SK-N-SH (cell line): ENCODE data around the gene SLC8A1. TPM values are rescaled to one million over a fixed set of nuclear protein-coding genes. Genes with fewer than 3 reads are reported as not detected.

Experiments
- CTCF ChIA-PET: fragments of 300-600, 350-600 bp; formaldehyde crosslinking; extraction: SDS; loops from one replicate; lab custom pipeline; 2021; lab: Yijun Ruan, JAX
- POLR2A ChIA-PET: fragments of 350-600 bp; sonication (Branson Sonifier 250); formaldehyde crosslinking; extraction: SDS; loops from one replicate; lab custom pipeline; 2020; ENCODE audit warnings: antibody characterized with exemption, inconsistent platforms; lab: Yijun Ruan, JAX
- DNase-seq: peaks from one replicate; pipeline ENCODE4 v3.0.0; 2012
- H2AFZ ChIP-seq: fragments of 200-600 bp; sonication (generic); 2 replicates; pipeline ENCODE4 v1.8.1; 2016; ENCODE audit warnings: antibody characterized with exemption, mild to moderate bottlenecking, low read depth
- H3F3A ChIP-seq: fragments of 200-600 bp; sonication (generic); replicated peaks from 2 replicates; pipeline ENCODE3; 2016; ENCODE audit warnings: antibody characterized with exemption, mild to moderate bottlenecking; ENCODE audit not compliant: insufficient read depth
- H3K27ac ChIP-seq, 2 experiments: fragments of 200-500 bp in 1 of 2; fragments of 200-600 bp in 1 of 2; sonication (Bioruptor generic) in 1 of 2; sonication (generic), shearing (Covaris generic) in 1 of 2; 2 replicates each; pipeline versions ENCODE4 v1.5.1 to v1.6.1; 2014 to 2016; ENCODE audit warnings: low read depth in 2 of 2, inconsistent platforms in 1 of 2, low read length in 1 of 2, mild to moderate bottlenecking in 1 of 2, mixed read lengths in 1 of 2
- H3K27me3 ChIP-seq: fragments of 200-600 bp; sonication (generic), shearing (Covaris generic); 2 replicates; pipeline ENCODE4 v1.6.1; 2016; ENCODE audit warnings: mixed run types; ENCODE audit not compliant: insufficient read depth
- H3K36me3 ChIP-seq, 2 experiments: fragments of 200-500 bp in 1 of 2; fragments of 200-600 bp in 1 of 2; sonication (Bioruptor generic) in 1 of 2; sonication (generic) in 1 of 2; replicated peaks in 1 of 2; 2 replicates each; pipeline versions ENCODE3 to v1.5.1; 2014 to 2016; ENCODE audit warnings: low read length in 1 of 2, mild to moderate bottlenecking in 1 of 2; ENCODE audit not compliant: insufficient read depth in 2 of 2, control insufficient read depth in 1 of 2
- H3K4me1 ChIP-seq, 2 experiments: fragments of 200-500 bp in 1 of 2; fragments of 200-600 bp in 1 of 2; sonication (Bioruptor generic) in 1 of 2; sonication (generic), shearing (Covaris generic) in 1 of 2; 2 replicates each; pipeline versions ENCODE4 v1.5.1 to v1.6.1; 2014 to 2016; ENCODE audit warnings: low read depth in 1 of 2, low read length in 1 of 2, mixed run types in 1 of 2; ENCODE audit not compliant: insufficient read depth in 2 of 2, control insufficient read depth in 1 of 2
- H3K4me2 ChIP-seq: fragments of 200-600 bp; sonication (generic), shearing (Covaris generic); 2 replicates; pipeline ENCODE4 v1.6.1; 2017; ENCODE audit warnings: mixed run types
- H3K4me3 ChIP-seq, 2 experiments: fragments of 200-500 bp in 1 of 2; fragments of 200-600 bp in 1 of 2; sonication (Bioruptor generic) in 1 of 2; sonication (generic), shearing (Covaris generic) in 1 of 2; 2 replicates each; pipeline versions ENCODE4 v1.5.1 to v1.8.1; 2014 to 2016; ENCODE audit warnings: low read depth in 2 of 2, inconsistent platforms in 1 of 2, low read length in 1 of 2, mild to moderate bottlenecking in 1 of 2, mixed read lengths in 1 of 2, moderate library complexity in 1 of 2
- H3K79me2 ChIP-seq: fragments of 200-600 bp; sonication (generic); 2 replicates; pipeline ENCODE4 v1.8.1; 2017; ENCODE audit warnings: mild to moderate bottlenecking; ENCODE audit not compliant: insufficient read depth
- H3K9ac ChIP-seq: fragments of 200-600 bp; sonication (generic); 2 replicates; pipeline ENCODE4 v1.6.1; 2017; ENCODE audit warnings: mixed run types
- H3K9me2 ChIP-seq: fragments of 200-600 bp; sonication (generic); 2 replicates; pipeline ENCODE4 v1.6.1; 2017; ENCODE audit warnings: mixed run types
- H3K9me3 ChIP-seq: fragments of 200-600 bp; sonication (generic); 2 replicates; pipeline ENCODE4 v1.6.1; 2017; ENCODE audit warnings: mixed run types, mild to moderate bottlenecking, moderate library complexity
- H4K20me1 ChIP-seq: fragments of 200-600 bp; sonication (generic); 2 replicates; pipeline ENCODE4 v1.6.1; 2017; ENCODE audit warnings: mild to moderate bottlenecking, mixed run types; ENCODE audit not compliant: insufficient read depth
- ELF1 ChIP-seq: IDR thresholded peaks from 2 replicates; pipeline ENCODE4 v1.4.0; 2012
- GATA2 ChIP-seq: sonication (generic); formaldehyde crosslinking; IDR thresholded peaks from 2 replicates; pipeline ENCODE4 v1.5.0; 2020; ENCODE audit warnings: mild to moderate bottlenecking, missing genetic modification reagents
- JUND ChIP-seq: IDR thresholded peaks from 2 replicates; pipeline ENCODE4 v1.4.0; 2012
- RXRA ChIP-seq: IDR thresholded peaks from 2 replicates; pipeline ENCODE4 v1.4.0; 2012; ENCODE audit warnings: low read depth, mild to moderate bottlenecking, borderline replicate concordance
- TEAD4 ChIP-seq: IDR thresholded peaks from 2 replicates; pipeline ENCODE4 v1.4.0; 2012; ENCODE audit warnings: mild to moderate bottlenecking, borderline replicate concordance; ENCODE audit not compliant: insufficient read depth
- USF1 ChIP-seq: IDR thresholded peaks from 2 replicates; pipeline ENCODE4 v1.4.0; 2012; ENCODE audit warnings: low read depth, borderline replicate concordance
- whole genome bisulfite sequencing: methylation state at CpG from one replicate; pipeline ENCODE4 v1.1.6; 2017; ENCODE audit warnings: low lambda C conversion rate; 5-methylcytosine and 5-hydroxymethylcytosine counted together
- polyA plus RNA-seq, 3 experiments: library from polyadenylated mRNA; depleted of rRNA; stranded (reverse); fragments of >200 nt; gene quantifications; 2 replicates each; pipeline ENCODE4 v1.2.3, GENCODE V29; 2012
- TF ChIP-seq, protein P1 (sequence below): IDR thresholded peaks from 2 replicates; pipeline ENCODE4 v1.4.0; 2012; ENCODE audit warnings: low read depth, borderline replicate concordance
- TF ChIP-seq, protein P2 (sequence below): IDR thresholded peaks from 2 replicates; pipeline ENCODE4; 2012
- TF ChIP-seq, protein P3 (sequence below): fragments of 150-350 bp; IDR thresholded peaks from 2 replicates; pipeline ENCODE4 v1.6.1; 2016; ENCODE audit warnings: mild to moderate bottlenecking, low read depth, low read length
- TF ChIP-seq, protein P4 (sequence below): IDR thresholded peaks from 2 replicates; pipeline ENCODE4 v1.6.1; 2012; ENCODE audit warnings: mild to moderate bottlenecking, low read depth, low read length, moderate library complexity

SLC8A1 gene
- polyA plus RNA-seq, 1 of the 3 experiments (the other 2 are of a cell fraction), result 3.2 TPM

DNA sequence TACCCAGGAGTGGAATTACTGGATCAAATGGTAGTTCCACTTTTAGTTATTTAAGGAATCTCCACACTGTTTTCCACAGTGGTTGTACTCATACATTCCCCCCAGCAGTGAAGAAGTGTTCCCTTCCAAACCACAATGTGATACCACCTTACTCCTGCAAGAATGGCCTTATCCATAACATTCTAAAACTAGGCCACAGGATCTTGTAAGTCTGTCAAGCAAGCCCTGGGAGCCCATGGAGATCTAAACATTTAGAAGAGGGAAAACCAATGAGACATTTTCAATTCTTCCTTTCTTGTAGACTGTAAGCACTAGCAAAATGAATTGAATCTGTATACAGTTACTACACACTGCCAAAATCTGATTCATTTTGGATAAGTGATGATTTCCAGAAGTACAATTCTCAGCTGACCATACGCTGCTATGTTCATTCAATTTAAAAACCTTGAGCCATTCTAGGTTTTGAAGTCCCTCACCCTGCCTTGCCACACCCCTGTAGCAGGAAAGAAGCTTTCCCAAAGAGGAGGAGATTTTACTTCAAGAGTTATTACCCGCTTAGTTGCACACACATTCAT lies 149.1 kb downstream of the SLC8A1 start:
- Histone ChIP-seq H3K4me2 (no peak overlapping the region), H3K27ac (no peak overlapping the region), H3K9me2 (no peaks in the 10 kb centered on the region), H3K9me3 (no peaks in the 10 kb centered on the region), H3K4me1 (no peaks in the 10 kb centered on the region), H2AFZ (no peak overlapping the region), H3K27me3 (no peaks in the 10 kb centered on the region), H3F3A (no peaks in the 10 kb centered on the region), H3K4me3 (no peak overlapping the region), H4K20me1 (no peaks in the 10 kb centered on the region), H3K36me3 (no peaks in the 10 kb centered on the region), H3K9ac (no peak overlapping the region), H3K79me2 (no peaks in the 10 kb centered on the region; the same call in 1 of the 2 replicates)
- CTCF ChIA-PET, result no interaction called here
- POLR2A ChIA-PET, result no interaction called here
- DNase-seq, result no peak
- TF ChIP-seq USF1 (no peak), RXRA (no peak), ELF1 (no peak), JUND (no peak), GATA2 (CRISPR knock-in tag) (no peak), TEAD4 (no peak)
- TF ChIP-seq, protein P1, sequence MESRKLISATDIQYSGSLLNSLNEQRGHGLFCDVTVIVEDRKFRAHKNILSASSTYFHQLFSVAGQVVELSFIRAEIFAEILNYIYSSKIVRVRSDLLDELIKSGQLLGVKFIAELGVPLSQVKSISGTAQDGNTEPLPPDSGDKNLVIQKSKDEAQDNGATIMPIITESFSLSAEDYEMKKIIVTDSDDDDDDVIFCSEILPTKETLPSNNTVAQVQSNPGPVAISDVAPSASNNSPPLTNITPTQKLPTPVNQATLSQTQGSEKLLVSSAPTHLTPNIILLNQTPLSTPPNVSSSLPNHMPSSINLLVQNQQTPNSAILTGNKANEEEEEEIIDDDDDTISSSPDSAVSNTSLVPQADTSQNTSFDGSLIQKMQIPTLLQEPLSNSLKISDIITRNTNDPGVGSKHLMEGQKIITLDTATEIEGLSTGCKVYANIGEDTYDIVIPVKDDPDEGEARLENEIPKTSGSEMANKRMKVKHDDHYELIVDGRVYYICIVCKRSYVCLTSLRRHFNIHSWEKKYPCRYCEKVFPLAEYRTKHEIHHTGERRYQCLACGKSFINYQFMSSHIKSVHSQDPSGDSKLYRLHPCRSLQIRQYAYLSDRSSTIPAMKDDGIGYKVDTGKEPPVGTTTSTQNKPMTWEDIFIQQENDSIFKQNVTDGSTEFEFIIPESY, result no peak
- TF ChIP-seq, protein P2, sequence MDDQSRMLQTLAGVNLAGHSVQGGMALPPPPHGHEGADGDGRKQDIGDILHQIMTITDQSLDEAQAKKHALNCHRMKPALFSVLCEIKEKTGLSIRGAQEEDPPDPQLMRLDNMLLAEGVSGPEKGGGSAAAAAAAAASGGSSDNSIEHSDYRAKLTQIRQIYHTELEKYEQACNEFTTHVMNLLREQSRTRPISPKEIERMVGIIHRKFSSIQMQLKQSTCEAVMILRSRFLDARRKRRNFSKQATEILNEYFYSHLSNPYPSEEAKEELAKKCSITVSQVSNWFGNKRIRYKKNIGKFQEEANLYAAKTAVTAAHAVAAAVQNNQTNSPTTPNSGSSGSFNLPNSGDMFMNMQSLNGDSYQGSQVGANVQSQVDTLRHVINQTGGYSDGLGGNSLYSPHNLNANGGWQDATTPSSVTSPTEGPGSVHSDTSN, result no peak
- TF ChIP-seq, protein P3, sequence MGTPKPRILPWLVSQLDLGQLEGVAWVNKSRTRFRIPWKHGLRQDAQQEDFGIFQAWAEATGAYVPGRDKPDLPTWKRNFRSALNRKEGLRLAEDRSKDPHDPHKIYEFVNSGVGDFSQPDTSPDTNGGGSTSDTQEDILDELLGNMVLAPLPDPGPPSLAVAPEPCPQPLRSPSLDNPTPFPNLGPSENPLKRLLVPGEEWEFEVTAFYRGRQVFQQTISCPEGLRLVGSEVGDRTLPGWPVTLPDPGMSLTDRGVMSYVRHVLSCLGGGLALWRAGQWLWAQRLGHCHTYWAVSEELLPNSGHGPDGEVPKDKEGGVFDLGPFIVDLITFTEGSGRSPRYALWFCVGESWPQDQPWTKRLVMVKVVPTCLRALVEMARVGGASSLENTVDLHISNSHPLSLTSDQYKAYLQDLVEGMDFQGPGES, result no peak
- TF ChIP-seq, protein P4, sequence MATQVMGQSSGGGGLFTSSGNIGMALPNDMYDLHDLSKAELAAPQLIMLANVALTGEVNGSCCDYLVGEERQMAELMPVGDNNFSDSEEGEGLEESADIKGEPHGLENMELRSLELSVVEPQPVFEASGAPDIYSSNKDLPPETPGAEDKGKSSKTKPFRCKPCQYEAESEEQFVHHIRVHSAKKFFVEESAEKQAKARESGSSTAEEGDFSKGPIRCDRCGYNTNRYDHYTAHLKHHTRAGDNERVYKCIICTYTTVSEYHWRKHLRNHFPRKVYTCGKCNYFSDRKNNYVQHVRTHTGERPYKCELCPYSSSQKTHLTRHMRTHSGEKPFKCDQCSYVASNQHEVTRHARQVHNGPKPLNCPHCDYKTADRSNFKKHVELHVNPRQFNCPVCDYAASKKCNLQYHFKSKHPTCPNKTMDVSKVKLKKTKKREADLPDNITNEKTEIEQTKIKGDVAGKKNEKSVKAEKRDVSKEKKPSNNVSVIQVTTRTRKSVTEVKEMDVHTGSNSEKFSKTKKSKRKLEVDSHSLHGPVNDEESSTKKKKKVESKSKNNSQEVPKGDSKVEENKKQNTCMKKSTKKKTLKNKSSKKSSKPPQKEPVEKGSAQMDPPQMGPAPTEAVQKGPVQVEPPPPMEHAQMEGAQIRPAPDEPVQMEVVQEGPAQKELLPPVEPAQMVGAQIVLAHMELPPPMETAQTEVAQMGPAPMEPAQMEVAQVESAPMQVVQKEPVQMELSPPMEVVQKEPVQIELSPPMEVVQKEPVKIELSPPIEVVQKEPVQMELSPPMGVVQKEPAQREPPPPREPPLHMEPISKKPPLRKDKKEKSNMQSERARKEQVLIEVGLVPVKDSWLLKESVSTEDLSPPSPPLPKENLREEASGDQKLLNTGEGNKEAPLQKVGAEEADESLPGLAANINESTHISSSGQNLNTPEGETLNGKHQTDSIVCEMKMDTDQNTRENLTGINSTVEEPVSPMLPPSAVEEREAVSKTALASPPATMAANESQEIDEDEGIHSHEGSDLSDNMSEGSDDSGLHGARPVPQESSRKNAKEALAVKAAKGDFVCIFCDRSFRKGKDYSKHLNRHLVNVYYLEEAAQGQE, result no peak
- WGBS, result 82% methylated on average over 2 of the region's 2 CpGs
